Stimulated activated naive CD8-positive, alpha-beta T cell treated with anti-CD3 and anti-CD28 coated beads, Interleukin-15, amount 100 ng/mL, for 72 hours (primary cell): Measurements from ENCODE around the gene LENG8.

Experiments
- ATAC-seq: fragments of 150-1000 bp; cut with Tn5 transposase; 2 replicates; pipeline ENCODE4 v1.10.0; 2021; ENCODE audit warnings: mild to moderate bottlenecking, moderate library complexity
- DNase-seq, 2 donors: peaks; one replicate each; pipeline ENCODE4 v3.0.0; 2021 to 2022
- H3K27ac Mint-ChIP-seq, 2 donors: one replicate each; pipeline ENCODE4 v1.8.0; 2022; ENCODE audit warnings: mild to moderate bottlenecking in 2 of 2, mixed read lengths in 2 of 2, moderate library complexity in 2 of 2
- H3K27me3 Mint-ChIP-seq: one replicate; pipeline ENCODE4 v1.8.0; 2022; ENCODE audit warnings: mixed read lengths
- H3K4me1 Mint-ChIP-seq: one replicate; pipeline ENCODE4 v1.8.0; 2022; ENCODE audit warnings: mild to moderate bottlenecking, mixed read lengths
- H3K4me3 Mint-ChIP-seq, 2 donors: one replicate each; pipeline ENCODE4 v1.8.0; 2022; ENCODE audit warnings: mild to moderate bottlenecking in 2 of 2, mixed read lengths in 2 of 2, moderate library complexity in 1 of 2
- H3K9me3 Mint-ChIP-seq, 2 donors: one replicate each; pipeline ENCODE4 v1.8.0; 2022; ENCODE audit warnings: mixed read lengths in 2 of 2

The LENG8 gene

GRCh38 chr19:54448774-54449700 lies at the start of gene LENG8:
Gene LENG8 (plus strand): TSS chr19:54449199. CDS start chr19:54451345, 2,146 bp downstream.
- H3K4me3 Mint-ChIP-seq, result peak within 1 kb of the TSS; percentile 96 to 98
- H3K4me1 Mint-ChIP-seq, result peaks cover 60% of the 10 kb centered on the region
- H3K27me3 Mint-ChIP-seq, result no peaks in the 10 kb centered on the region
- H3K9me3 Mint-ChIP-seq, result no peaks in the 10 kb centered on the region
- H3K27ac Mint-ChIP-seq, result peak within 1 kb of the TSS; percentile 96 to 98
- ATAC-seq, result peak; percentile 94
- peak; percentile 99 for DNase-seq

- H3K4me1 Mint-ChIP-seq, result no peaks in the 10 kb centered on the region
- no peaks in the 10 kb centered on the region for H3K9me3 Mint-ChIP-seq
- H3K27ac Mint-ChIP-seq, result no peak overlapping the region
- DNase-seq (no peak), ATAC-seq (no peak)
- H3K4me3 Mint-ChIP-seq, result no peak overlapping the region
- peaks cover 23% of the 10 kb centered on the region for H3K27me3 Mint-ChIP-seq
Measured at GRCh38 chr19:54400913-54401312, 48.1 kb upstream of the LENG8 start.

- no peak overlapping the region for H3K27ac Mint-ChIP-seq
- peaks cover 23% of the 10 kb centered on the region for H3K27me3 Mint-ChIP-seq
- no peaks in the 10 kb centered on the region for H3K4me1 Mint-ChIP-seq
- DNase-seq (no peak), ATAC-seq (no peak)
- no peak overlapping the region for H3K4me3 Mint-ChIP-seq
- H3K9me3 Mint-ChIP-seq, result peaks cover under 1 to 3% of the 10 kb centered on the region in 2 donors
Measured at GRCh38 chr19:54403054-54403453, 45.9 kb upstream of the LENG8 start.

- no peak for DNase-seq
- peaks cover 34% of the 10 kb centered on the region for H3K27me3 Mint-ChIP-seq
Measured at GRCh38 chr19:54405628-54406027, 43.4 kb upstream of the LENG8 start.

GRCh38 chr19:54407780-54408179 lies 41.2 kb upstream of the LENG8 start:
- ATAC-seq, result no peak
- Mint-ChIP-seq H3K27me3 (peaks cover 40% of the 10 kb centered on the region), H3K4me1 (no peaks in the 10 kb centered on the region), H3K27ac (no peak overlapping the region), H3K4me3 (no peak overlapping the region), H3K9me3 (peaks cover 5 to 7% of the 10 kb centered on the region in 2 donors)
- no peak for DNase-seq

More at GRCh38 chr19:54405628-54406027, 43.4 kb upstream of the LENG8 start:
- Mint-ChIP-seq H3K27ac (peak overlapping the region in 1 of 2 donors; percentile 8), H3K9me3 (peaks cover 5 to 7% of the 10 kb centered on the region in 2 donors), H3K4me1 (no peaks in the 10 kb centered on the region), H3K4me3 (no peak overlapping the region)
- no peak for ATAC-seq

- H3K4me3 Mint-ChIP-seq, result no peak overlapping the region
- ATAC-seq, result no peak
- H3K27ac Mint-ChIP-seq, result no peak overlapping the region
- peaks cover 38% of the 10 kb centered on the region for H3K27me3 Mint-ChIP-seq
- no peaks in the 10 kb centered on the region for H3K4me1 Mint-ChIP-seq
- DNase-seq, result no peak
- peaks cover 9 to 10% of the 10 kb centered on the region in 2 donors for H3K9me3 Mint-ChIP-seq
Measured at GRCh38 chr19:54408456-54409026, 40.5 kb upstream of the LENG8 start.

- ATAC-seq (no peak), DNase-seq (no peak)
- Mint-ChIP-seq H3K9me3 (peaks cover 15 to 20% of the 10 kb centered on the region in 2 donors), H3K4me3 (no peak overlapping the region), H3K27ac (no peak overlapping the region), H3K4me1 (no peaks in the 10 kb centered on the region), H3K27me3 (peaks cover 43% of the 10 kb centered on the region)
Measured at GRCh38 chr19:54411033-54411432, 38.0 kb upstream of the LENG8 start.

- peaks cover 11% of the 10 kb centered on the region for H3K4me1 Mint-ChIP-seq
- H3K27me3 Mint-ChIP-seq, result peaks cover 59% of the 10 kb centered on the region
- H3K27ac Mint-ChIP-seq, result no peak overlapping the region
- no peak for DNase-seq
- no peak for ATAC-seq
- no peak overlapping the region for H3K4me3 Mint-ChIP-seq
- H3K9me3 Mint-ChIP-seq, result peaks cover 15 to 18% of the 10 kb centered on the region in 2 donors
Measured at GRCh38 chr19:54412877-54413276, 36.1 kb upstream of the LENG8 start.

- peaks cover 60% of the 10 kb centered on the region for H3K27me3 Mint-ChIP-seq
- peaks cover 11 to 12% of the 10 kb centered on the region in 2 donors for H3K9me3 Mint-ChIP-seq
- DNase-seq (no peak), ATAC-seq (no peak)
- peaks cover 18% of the 10 kb centered on the region for H3K4me1 Mint-ChIP-seq
- no peak overlapping the region for H3K27ac Mint-ChIP-seq
- no peak overlapping the region for H3K4me3 Mint-ChIP-seq
Measured at GRCh38 chr19:54414156-54414555, 34.8 kb upstream of the LENG8 start.

- H3K9me3 Mint-ChIP-seq, result peaks cover 11 to 12% of the 10 kb centered on the region in 2 donors
- ATAC-seq (peak; percentile 47), DNase-seq (peak in 1 of 2 donors; percentile 60)
- peak within 1 kb of the TSS; percentile 5 to 16 for H3K4me3 Mint-ChIP-seq
- H3K27me3 Mint-ChIP-seq, result peaks cover 51% of the 10 kb centered on the region
- no peak within 1 kb of the TSS for H3K27ac Mint-ChIP-seq
- H3K4me1 Mint-ChIP-seq, result peaks cover 18% of the 10 kb centered on the region
Measured at GRCh38 chr19:54415208-54415900, 33.6 kb upstream of the LENG8 start, which contains the start of gene TTYH1. Gene TTYH1 (plus strand): TSS chr19:54415464. CDS start chr19:54415553, 89 bp downstream.

- DNase-seq (no peak), ATAC-seq (no peak)
- Mint-ChIP-seq H3K4me1 (peaks cover 18% of the 10 kb centered on the region), H3K9me3 (peaks cover 11 to 12% of the 10 kb centered on the region in 2 donors), H3K27ac (no peak overlapping the region), H3K27me3 (peaks cover 44% of the 10 kb centered on the region), H3K4me3 (peak overlapping the region; percentile 5 to 16)
Measured at GRCh38 chr19:54415901-54416673, 32.9 kb upstream of the LENG8 start.

- no peak for DNase-seq
- Mint-ChIP-seq H3K9me3 (peaks cover 11 to 12% of the 10 kb centered on the region in 2 donors), H3K27ac (no peak overlapping the region), H3K4me1 (peaks cover 18% of the 10 kb centered on the region), H3K27me3 (peaks cover 40% of the 10 kb centered on the region), H3K4me3 (no peak overlapping the region)
- ATAC-seq, result peak; percentile 8
Measured at GRCh38 chr19:54416695-54417491, 32.1 kb upstream of the LENG8 start.

- peaks cover 9 to 12% of the 10 kb centered on the region in 2 donors for H3K9me3 Mint-ChIP-seq
- peak; percentile 69 for ATAC-seq
- peak overlapping the region; percentile 65 to 77 for H3K27ac Mint-ChIP-seq
- peaks cover 18% of the 10 kb centered on the region for H3K4me1 Mint-ChIP-seq
- peaks cover 39% of the 10 kb centered on the region for H3K27me3 Mint-ChIP-seq
- DNase-seq, result peak; percentile 44 to 55
- H3K4me3 Mint-ChIP-seq, result peak overlapping the region; percentile 62 to 64
Measured at GRCh38 chr19:54418030-54418929, 30.7 kb upstream of the LENG8 start.
